Effector memory CD4-positive, alpha-beta T cell (primary cell): ENCODE data around the gene OSMR.

Source experiments
- DNase-seq, 3 donors: peaks; one replicate each; pipeline ENCODE4 v3.0.0-alpha.2; 2020
- H3K27ac ChIP-seq: 2 replicates; pipeline ENCODE4 v1.7.0; 2013; ENCODE audit warnings: mild to moderate bottlenecking, low read length, moderate library complexity; ENCODE audit not compliant: insufficient read depth, poor library complexity, severe bottlenecking
- H3K27me3 ChIP-seq: replicated peaks from 2 replicates; pipeline ENCODE4 v1.7.0; 2013; ENCODE audit warnings: mild to moderate bottlenecking, low read length; ENCODE audit not compliant: insufficient read depth, control insufficient read depth, poor library complexity, severe bottlenecking
- H3K36me3 ChIP-seq: 2 replicates; pipeline ENCODE4 v1.7.0; 2013; ENCODE audit warnings: mild to moderate bottlenecking, low read length, moderate library complexity; ENCODE audit not compliant: control insufficient read depth, insufficient read depth
- H3K4me1 ChIP-seq: 2 replicates; pipeline ENCODE4 v1.7.0; 2013; ENCODE audit warnings: low read length, mild to moderate bottlenecking; ENCODE audit not compliant: control insufficient read depth, insufficient read depth, poor library complexity, severe bottlenecking
- H3K4me3 ChIP-seq: 2 replicates; pipeline ENCODE4 v1.7.0; 2013; ENCODE audit warnings: low read length, low read depth, mild to moderate bottlenecking; ENCODE audit not compliant: insufficient read depth, poor library complexity, severe bottlenecking
- H3K9me3 ChIP-seq: 2 replicates; pipeline ENCODE4 v1.7.0; 2013; ENCODE audit warnings: mild to moderate bottlenecking, low read length, moderate library complexity; ENCODE audit not compliant: control insufficient read depth

OSMR gene

GRCh38 chr5:38808666-38809343 is 37.0 kb upstream of the OSMR start:
- no peaks in the 10 kb centered on the region for H3K36me3 ChIP-seq
- H3K27ac ChIP-seq = no peak overlapping the region
- DNase-seq = no peak
- H3K4me3 ChIP-seq = no peak overlapping the region
- no peaks in the 10 kb centered on the region for H3K9me3 ChIP-seq
- H3K4me1 ChIP-seq = no peaks in the 10 kb centered on the region
- no peaks in the 10 kb centered on the region for H3K27me3 ChIP-seq

DNA sequence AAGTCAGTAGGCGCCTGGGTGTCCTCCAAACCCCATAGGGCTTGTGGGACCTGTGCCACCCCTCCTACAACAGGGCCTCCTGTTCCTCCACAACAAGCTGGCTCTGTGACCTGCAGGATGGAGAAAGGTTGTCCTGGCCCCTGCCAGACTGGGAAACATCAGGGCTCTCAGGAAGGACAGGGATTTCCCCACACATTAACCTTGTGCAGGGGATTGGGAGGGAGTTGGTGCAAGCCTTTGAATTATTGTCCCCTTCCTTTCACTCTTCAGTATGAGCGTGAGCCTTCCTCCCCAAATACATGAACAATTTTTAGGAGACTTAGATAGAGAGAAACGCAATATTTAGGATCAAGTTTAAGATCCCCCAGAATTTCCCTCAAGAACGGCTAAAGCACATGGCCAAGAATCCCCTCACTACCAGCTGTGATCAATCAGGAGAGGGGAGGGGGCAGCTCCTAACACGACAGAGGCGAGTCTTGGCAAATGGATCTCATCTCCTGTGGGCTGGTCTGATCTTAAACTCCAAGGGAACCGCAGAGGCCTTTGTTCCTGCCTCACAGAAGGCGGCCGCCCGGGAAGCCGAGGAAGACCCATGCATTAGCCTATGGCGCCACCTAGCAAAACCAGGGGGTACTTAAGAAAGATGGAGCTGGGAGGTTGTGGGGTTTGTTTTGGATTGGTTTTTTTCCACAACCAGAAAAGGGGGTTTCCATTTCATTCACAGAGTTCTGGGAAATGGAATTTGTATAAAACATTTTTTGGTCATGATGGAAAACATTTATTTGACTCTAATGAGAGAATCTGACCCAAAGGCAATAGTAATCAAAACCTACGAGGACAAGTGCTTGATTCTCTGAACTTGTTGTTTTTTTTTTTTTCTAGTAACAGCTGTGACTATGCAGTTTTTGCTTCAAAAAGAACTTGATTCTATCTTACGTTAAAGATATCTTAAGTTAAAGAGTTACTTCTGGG is 36.1 kb upstream of the OSMR start:
- no peaks in the 10 kb centered on the region for H3K36me3 ChIP-seq
- H3K4me1 ChIP-seq = no peaks in the 10 kb centered on the region
- no peak overlapping the region for H3K4me3 ChIP-seq
- H3K9me3 ChIP-seq = no peaks in the 10 kb centered on the region
- no peak overlapping the region for H3K27ac ChIP-seq
- H3K27me3 ChIP-seq = no peaks in the 10 kb centered on the region
- peak in 1 of 3 donors; percentile 7 for DNase-seq

DNA sequence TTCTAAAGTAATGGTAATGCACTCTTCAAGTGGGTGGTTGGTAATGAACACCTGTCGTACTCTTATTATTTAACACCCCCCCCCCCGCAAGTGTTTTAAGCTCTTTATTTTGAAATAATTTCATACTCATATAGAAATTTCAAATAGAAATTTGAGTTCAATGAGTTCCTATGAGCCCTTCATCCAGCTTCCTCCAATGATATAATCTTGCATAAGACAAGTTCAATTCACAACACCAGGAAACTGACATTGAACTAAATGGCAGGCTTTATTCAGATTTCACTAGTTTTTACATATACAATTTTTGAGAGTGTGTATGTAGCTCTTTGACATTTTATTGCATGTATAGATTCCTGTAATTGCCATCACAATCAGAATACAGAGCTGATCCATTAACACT is 30.9 kb upstream of the OSMR start:
- no peaks in the 10 kb centered on the region for H3K9me3 ChIP-seq
- no peaks in the 10 kb centered on the region for H3K4me1 ChIP-seq
- H3K27me3 ChIP-seq = no peaks in the 10 kb centered on the region
- DNase-seq = no peak
- no peak overlapping the region for H3K4me3 ChIP-seq
- H3K36me3 ChIP-seq = no peaks in the 10 kb centered on the region
- H3K27ac ChIP-seq = no peak overlapping the region

GRCh38 chr5:38816083-38817030 is 29.5 kb upstream of the OSMR start:
- H3K27ac ChIP-seq = no peak overlapping the region
- H3K27me3 ChIP-seq = no peaks in the 10 kb centered on the region
- no peaks in the 10 kb centered on the region for H3K4me1 ChIP-seq
- H3K4me3 ChIP-seq = no peak overlapping the region
- no peak for DNase-seq
- H3K36me3 ChIP-seq = no peaks in the 10 kb centered on the region
- no peaks in the 10 kb centered on the region for H3K9me3 ChIP-seq

DNA sequence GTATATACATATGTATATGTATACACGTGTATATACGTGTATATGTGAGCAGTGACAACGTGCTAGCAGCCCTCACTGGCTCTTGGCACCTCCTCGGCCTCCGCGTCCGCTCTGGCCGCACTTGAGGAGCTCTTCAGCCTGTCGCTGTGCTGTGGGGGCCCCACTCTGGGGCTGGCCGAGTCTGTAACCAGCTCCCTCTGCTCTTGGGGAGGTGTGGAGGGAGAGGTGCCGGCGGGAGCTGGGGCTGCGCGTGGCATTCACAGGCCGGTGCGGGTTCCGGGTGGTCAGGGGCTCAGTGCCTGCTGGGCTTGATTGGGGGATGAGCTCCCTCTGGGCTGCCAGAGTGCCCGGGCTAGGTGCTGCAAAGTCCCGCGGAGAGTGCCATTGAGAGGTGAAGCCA is 24.1 kb upstream of the OSMR start:
- no peaks in the 10 kb centered on the region for H3K9me3 ChIP-seq
- no peak for DNase-seq
- H3K27me3 ChIP-seq = no peaks in the 10 kb centered on the region
- no peaks in the 10 kb centered on the region for H3K36me3 ChIP-seq
- no peak overlapping the region for H3K4me3 ChIP-seq
- no peaks in the 10 kb centered on the region for H3K4me1 ChIP-seq
- H3K27ac ChIP-seq = no peak overlapping the region

DNA sequence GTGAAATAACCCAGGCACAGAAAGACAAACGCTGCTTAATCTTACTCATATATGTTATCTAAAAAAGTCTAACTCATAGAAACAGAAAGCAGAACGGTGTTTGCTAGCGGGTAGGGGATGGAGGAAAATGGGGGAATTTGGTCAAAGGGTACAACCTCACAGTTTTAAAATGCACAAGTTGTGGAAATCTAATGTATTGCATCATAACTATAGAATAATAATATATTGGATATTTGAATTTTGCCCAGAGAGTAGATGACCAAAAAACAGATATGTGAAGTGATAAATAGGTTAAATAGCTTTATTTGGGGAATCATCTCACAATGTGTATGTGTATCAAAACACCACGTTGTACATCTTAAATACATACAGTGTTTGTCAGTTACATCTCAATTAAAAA is 22.3 kb upstream of the OSMR start:
- H3K4me1 ChIP-seq = no peaks in the 10 kb centered on the region
- no peak for DNase-seq
- no peaks in the 10 kb centered on the region for H3K9me3 ChIP-seq
- no peaks in the 10 kb centered on the region for H3K36me3 ChIP-seq
- no peaks in the 10 kb centered on the region for H3K27me3 ChIP-seq
- no peak overlapping the region for H3K4me3 ChIP-seq
- no peak overlapping the region for H3K27ac ChIP-seq

DNA sequence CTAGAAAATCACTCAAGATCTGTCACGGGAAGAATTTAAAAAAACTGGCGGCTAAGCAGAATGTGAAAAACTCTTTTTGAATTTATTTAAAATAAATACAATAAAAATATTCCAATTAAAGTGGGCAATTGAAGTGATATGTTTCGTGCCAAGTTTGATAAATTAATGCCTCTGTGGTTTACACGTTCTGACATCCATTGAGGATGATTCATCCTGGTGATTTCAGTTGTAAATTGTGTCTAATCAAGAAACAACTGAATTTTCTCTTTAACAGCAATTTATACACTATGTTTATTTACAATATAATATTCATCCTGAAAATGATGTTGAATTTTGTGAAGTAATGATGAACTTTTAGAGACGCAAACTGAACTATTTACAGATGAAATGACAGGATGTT is 21.0 kb upstream of the OSMR start:
- DNase-seq = no peak

GRCh38 chr5:38825494-38825893 is 20.3 kb upstream of the OSMR start:
- no peak overlapping the region for H3K27ac ChIP-seq
- no peaks in the 10 kb centered on the region for H3K27me3 ChIP-seq
- H3K9me3 ChIP-seq = no peaks in the 10 kb centered on the region
- H3K4me3 ChIP-seq = no peak overlapping the region
- no peaks in the 10 kb centered on the region for H3K4me1 ChIP-seq
- H3K36me3 ChIP-seq = no peaks in the 10 kb centered on the region
- DNase-seq = no peak

More for the DNA sequence above, 21.0 kb upstream of the OSMR start:
- Histone ChIP-seq H3K27me3 (no peaks in the 10 kb centered on the region), H3K9me3 (no peaks in the 10 kb centered on the region), H3K36me3 (no peaks in the 10 kb centered on the region), H3K4me3 (no peak overlapping the region), H3K27ac (no peak overlapping the region), H3K4me1 (no peaks in the 10 kb centered on the region)

GRCh38 chr5:38827525-38827924 is 18.3 kb upstream of the OSMR start:
- H3K9me3 ChIP-seq = no peaks in the 10 kb centered on the region
- no peak overlapping the region for H3K27ac ChIP-seq
- no peak overlapping the region for H3K4me3 ChIP-seq
- DNase-seq = no peak
- no peaks in the 10 kb centered on the region for H3K36me3 ChIP-seq
- H3K27me3 ChIP-seq = no peaks in the 10 kb centered on the region
- no peaks in the 10 kb centered on the region for H3K4me1 ChIP-seq
